Activated CD4-positive, CD25-positive, alpha-beta regulatory T cell treated with anti-CD3 and anti-CD28 coated beads, Interleukin-2, amount 50 U/mL, for 24 hours (primary cell): ENCODE data around the gene DVL2.
"Not testable (repeated sequence)": the region's sequence is repeated elsewhere in the genome, so short reads cannot be mapped to it uniquely, and the experiment has no call there.

ENCODE experiments used
- ATAC-seq, 2 donors: fragments of 150-1000 bp; cut with Tn5 transposase; one replicate each; pipeline ENCODE4 v1.10.0; 2021; ENCODE audit warnings: mild to moderate bottlenecking in 1 of 2, moderate library complexity in 1 of 2

DVL2 gene

GRCh38 chr17:7256766-7257456 is 22.6 kb upstream of the DVL2 start:
- no peak for ATAC-seq

- ATAC-seq = no peak
Observed at GRCh38 chr17:7254511-7254910, 20.2 kb upstream of the DVL2 start.

GRCh38 chr17:7253082-7253481 is 18.8 kb upstream of the DVL2 start:
- ATAC-seq = no peak

- ATAC-seq = peak; percentile 57 to 61
Observed at GRCh38 chr17:7252176-7253043, 18.1 kb upstream of the DVL2 start, which contains the start of gene ELP5. TSS of gene ELP5 (plus strand) at chr17:7252215. CDS start at chr17:7252551, 336 bp downstream.

GRCh38 chr17:7251661-7252175 is 17.4 kb upstream of the DVL2 start, which contains the start of gene CTDNEP1:
TSS of gene CTDNEP1 (minus strand) at chr17:7251734. CDS start at chr17:7251296, 438 bp downstream.
- peak; percentile 96 to 97 for ATAC-seq

- peak; percentile 1 to 3 for ATAC-seq
Observed at GRCh38 chr17:7250695-7251627, 16.6 kb upstream of the DVL2 start.

GRCh38 chr17:7249830-7250229 is 15.5 kb upstream of the DVL2 start:
- no peak for ATAC-seq

- no peak for ATAC-seq
Observed at GRCh38 chr17:7249214-7249613, 14.9 kb upstream of the DVL2 start.

GRCh38 chr17:7248796-7249195 is 14.5 kb upstream of the DVL2 start:
- no peak for ATAC-seq

- ATAC-seq = no peak
Observed at GRCh38 chr17:7246779-7247178, 12.5 kb upstream of the DVL2 start.

- ATAC-seq = not testable (repeated sequence)
Observed at GRCh38 chr17:7243838-7244237, 9.5 kb upstream of the DVL2 start.

- no peak for ATAC-seq
Observed at GRCh38 chr17:7243453-7243729, 9.1 kb upstream of the DVL2 start.

- peak; percentile 18 to 33 for ATAC-seq
Observed at GRCh38 chr17:7242717-7243452, 8.6 kb upstream of the DVL2 start.

GRCh38 chr17:7241783-7242716 is 7.7 kb upstream of the DVL2 start, which contains the start of gene GABARAP:
TSS of gene GABARAP (minus strand) at chr17:7242449. CDS start at chr17:7242330, 119 bp downstream.
- ATAC-seq = peak; percentile 18 to 21

GRCh38 chr17:7241090-7241733 is 6.9 kb upstream of the DVL2 start:
- ATAC-seq = no peak

GRCh38 chr17:7240375-7240774 is 6.1 kb upstream of the DVL2 start:
- ATAC-seq = no peak

GRCh38 chr17:7239091-7240027 is 5.0 kb upstream of the DVL2 start, which contains the start of gene PHF23:
TSS of gene PHF23 (minus strand) at chr17:7239457. CDS start at chr17:7239279, 178 bp downstream.
- ATAC-seq = peak; percentile 68 to 72

GRCh38 chr17:7238420-7239090 is 4.2 kb upstream of the DVL2 start:
- ATAC-seq = no peak
